Lung microvascular endothelial cell (primary cell): Measurements from ENCODE around the gene ARHGAP22. TPM values are rescaled to one million over a fixed set of nuclear protein-coding genes. Genes with fewer than 3 reads are reported as not detected.
"Not testable (repeated sequence)": the region's sequence is repeated elsewhere in the genome, so short reads cannot be mapped to it uniquely, and the experiment has no call there.

Experiments used
- DNase-seq, 2 donors: peaks; one replicate each; pipeline versions ENCODE4 v3.0.0 to v3.0.0-alpha.2; 2010; ENCODE audit warnings: low read depth in 2 of 2
- total RNA-seq: library from RNA; depleted of rRNA; stranded (reverse); fragments of >200 nt; gene quantifications from 2 replicates; pipeline ENCODE4 v1.2.1, GENCODE V29; 2014

ARHGAP22 gene
- total RNA-seq, result 1.4 and 7.0 TPM in 2 replicates

DNA sequence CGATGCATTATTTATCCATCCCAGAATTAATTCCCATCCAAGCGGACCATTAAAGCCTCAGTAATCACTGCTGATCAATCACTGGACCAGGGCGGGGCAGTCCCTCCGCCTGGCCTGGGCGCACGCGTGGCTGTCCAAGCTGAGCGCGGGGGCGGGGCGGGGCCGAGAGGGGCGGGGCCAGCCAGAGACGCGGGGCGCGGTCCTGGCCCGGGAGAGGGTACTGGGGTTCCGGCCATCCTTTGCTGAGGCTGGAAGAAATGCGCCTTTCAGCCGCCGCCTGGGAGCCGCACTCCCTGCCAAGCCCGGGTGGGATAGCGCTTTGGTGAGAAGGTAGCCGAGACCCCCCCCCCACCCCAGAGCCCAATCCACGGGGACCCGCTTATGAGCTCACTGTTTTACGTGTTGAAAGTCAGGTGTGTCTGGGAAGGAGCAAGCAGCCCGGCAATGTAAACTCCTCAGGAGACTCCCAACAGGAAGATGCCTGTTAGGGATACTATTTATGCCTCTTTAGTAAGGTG, at the start of gene ARHGAP22:
ARHGAP22 (minus strand) TSS at position 83 of the 518 bp plus-strand sequence. CDS start 277 bp downstream, outside the sequence.
- peak; percentile 45 to 72 for DNase-seq

GRCh38 chr10:48653944-48654698, 49.2 kb upstream of the ARHGAP22 start:
- DNase-seq, result no peak

DNA sequence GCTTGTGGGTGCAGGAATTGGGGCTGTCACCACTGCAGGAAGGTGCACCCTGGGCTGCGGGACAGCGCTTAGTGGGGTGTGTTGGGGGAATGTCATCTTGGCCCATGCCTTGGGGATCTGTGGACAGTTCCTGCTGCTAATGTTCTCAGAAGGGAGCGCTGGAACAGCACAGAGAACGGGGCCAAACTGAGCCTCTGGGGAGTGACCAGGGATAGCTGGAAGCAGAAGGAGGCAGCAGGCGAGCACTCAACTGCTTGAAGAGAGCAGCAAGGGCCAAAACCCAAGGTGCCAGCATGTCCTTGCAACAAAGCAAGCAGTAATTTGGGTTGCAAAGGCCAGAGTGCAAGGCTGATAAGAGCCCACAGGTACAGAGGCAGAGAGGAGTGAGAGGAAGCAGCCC, 48.5 kb upstream of the ARHGAP22 start:
- DNase-seq, result no peak

- DNase-seq, result no peak
Measured at GRCh38 chr10:48652344-48652743, 47.5 kb upstream of the ARHGAP22 start.

- no peak for DNase-seq
Measured at GRCh38 chr10:48651839-48652238, 47.0 kb upstream of the ARHGAP22 start.

DNA sequence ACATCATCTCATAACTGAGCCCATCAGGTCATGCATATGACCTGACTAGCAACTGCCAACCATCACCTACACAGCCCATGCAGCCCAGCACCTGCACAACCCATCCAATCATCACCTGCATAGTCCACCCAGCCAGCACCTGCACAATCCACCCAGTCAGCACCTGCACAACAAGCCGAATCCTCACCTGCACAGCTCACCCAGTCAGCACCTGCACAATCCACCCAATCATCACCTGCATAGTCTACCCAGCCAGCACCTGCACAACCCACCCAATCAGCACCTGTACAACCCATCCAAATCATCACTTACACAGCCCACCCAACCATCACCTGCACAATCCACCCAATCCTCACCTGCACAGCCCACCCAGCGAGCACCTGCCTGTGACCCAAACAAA, 46.4 kb upstream of the ARHGAP22 start:
- DNase-seq, result no peak

DNA sequence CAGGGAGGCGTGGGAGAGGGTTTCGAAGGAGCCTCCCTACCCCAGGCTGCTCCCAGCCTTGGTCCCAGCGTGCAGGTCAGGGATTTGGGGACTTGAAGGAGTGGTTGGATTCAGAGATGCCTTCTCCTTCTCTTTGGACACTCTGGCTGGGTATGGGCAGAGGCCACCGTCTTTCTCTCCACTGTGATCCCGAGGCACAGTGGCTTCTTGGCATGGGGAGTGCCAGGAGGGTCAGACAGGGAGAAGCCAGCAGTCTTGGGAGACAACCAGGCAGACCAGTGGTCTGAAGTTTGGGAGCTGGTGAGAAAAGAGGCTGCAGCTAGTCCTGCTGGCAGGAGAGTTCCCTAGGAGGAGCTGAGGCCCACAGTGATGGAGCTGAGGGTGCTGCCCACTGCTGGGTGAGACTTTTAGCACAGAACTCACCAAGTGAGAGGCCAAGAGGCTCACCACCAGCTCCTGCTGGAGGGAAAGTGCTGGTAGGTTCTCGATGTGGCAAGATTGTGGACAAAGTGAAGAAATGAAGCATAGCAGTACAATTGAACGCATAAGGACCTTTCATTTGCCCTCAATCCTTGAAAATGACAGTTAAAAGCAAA, 44.6 kb upstream of the ARHGAP22 start:
- peak in 1 of 2 donors; percentile 32 for DNase-seq

DNA sequence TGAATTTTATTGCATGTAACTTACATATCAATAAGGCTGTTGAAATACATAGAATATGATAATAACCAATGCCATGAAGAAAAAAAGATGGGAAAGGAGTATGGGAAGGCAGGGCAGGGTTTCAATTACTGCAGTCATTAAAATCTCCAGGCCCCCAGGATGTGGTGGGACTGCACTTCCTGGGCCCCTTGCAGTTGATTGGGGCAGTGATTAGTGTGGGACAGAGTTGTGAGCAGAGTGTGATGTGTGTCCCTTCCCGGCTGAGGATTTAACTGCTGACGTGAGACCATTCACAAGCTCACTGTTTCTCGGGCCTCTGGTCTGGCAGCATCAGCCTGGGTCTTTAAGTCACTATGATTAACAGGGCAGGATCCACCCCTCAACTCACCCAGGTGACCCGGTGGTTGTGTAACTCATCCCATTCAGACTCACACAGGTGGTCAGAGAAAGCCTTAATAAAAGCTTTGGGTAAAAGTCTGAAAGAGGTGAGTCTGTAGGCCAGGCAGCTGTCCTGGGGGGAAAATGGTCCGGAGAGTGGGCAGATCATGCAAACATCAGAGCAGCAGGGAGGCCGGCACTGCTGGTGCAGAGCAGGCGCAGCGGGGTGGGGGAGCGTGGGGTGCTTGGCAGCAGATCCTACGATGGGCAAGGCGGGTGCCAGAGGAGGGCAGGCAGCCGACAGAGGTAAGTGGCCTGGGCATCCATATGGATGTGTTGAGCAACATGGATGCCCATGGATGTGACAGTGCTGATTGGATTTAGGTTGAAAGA, 43.5 kb upstream of the ARHGAP22 start:
- DNase-seq, result no peak

DNA sequence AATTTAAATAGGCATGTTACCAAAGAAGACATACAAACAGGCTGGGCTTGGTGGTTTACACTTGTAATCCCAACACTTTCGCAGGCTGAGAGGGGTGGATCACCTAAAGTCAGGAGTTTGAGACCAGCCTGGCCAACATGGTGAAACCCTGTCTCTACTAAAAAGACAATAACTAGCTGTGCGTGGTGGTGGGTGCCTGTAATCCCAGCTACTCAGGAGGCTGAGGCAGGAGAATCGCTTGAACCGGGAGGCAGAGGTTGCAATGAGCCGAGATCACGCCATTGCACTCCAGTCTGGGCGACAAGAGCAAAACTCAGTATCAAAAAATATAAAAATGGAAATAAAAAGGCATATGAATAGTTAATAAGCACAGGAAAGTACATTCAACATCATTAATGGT, 42.2 kb upstream of the ARHGAP22 start:
- DNase-seq, result not testable (repeated sequence)

- DNase-seq, result no peak
Measured at GRCh38 chr10:48645600-48645999, 40.7 kb upstream of the ARHGAP22 start.

GRCh38 chr10:48641099-48641690, 36.3 kb upstream of the ARHGAP22 start:
- not testable (repeated sequence) for DNase-seq

DNA sequence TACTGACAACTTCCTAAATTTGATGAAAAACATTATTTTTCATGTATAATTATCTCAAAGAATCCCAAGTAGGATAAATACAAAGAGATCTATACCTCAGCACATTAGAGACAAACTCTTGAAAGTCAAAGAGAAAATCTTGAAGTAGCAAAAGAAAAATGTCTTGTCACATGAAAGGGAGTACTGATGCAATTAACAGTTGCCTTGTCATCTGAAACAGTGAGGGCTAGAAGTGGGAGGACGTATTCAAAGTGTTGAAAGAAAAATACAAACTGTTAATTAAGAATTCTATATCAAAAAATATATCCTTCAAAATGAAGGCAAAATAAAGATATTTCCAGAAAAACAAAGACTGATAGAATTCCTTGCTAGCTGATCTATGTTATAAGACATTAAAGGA, 35.5 kb upstream of the ARHGAP22 start:
- DNase-seq, result no peak

DNA sequence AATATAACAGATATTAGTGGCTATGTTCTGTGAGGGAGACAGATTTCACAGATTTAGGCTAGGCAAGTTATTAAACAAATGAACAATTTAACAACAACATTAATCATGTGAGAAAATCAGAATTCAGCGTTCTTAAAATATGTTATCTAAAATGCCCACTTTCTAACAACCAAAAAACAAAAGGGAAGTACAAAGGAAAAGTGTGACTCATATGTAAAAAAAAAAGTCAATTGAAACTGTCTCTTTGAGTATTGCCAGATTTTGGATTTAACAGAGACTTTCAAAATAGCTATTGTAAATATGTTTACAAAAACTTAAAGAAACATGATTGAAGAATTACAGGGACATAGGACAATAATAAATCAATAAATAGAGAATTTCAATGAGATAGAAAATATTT, 34.8 kb upstream of the ARHGAP22 start:
- peak in 1 of 2 donors; percentile 33 for DNase-seq

DNA sequence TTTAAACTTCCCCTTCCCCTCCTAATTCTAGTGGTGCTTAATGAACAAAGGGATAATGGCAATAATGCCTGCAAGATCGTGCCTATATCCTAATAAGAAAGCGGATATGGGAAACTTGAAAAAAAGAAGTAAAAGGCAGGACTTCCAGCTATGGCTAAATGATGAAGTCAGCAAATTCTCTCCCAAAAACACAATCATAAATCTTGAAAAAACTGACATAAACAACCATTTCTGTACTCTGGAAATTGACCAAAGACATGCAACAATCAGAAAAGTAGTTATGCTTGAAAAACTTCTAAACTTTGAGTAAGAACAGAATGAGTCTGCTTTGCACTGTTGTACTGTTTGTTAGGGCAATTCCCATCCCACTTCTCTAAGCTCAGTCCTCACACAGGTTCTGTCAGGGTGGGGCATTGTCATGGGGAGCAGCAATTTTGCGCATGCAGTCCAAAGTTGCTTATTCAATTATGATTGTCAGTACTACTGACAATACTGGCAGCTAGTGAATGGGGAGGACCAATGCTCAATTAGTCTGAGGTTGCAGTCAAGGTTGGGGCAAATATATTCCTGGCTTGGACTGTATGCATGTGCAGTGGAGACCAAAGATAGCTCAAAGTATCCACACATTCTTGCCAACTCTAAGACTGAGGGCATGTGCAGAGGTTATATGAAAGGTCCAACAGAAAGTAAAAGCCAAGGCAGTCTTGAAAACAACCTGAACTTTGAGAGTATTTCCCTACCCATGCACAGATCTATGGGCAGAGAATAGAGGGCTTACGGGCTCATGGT, 34.1 kb upstream of the ARHGAP22 start:
- DNase-seq, result no peak

DNA sequence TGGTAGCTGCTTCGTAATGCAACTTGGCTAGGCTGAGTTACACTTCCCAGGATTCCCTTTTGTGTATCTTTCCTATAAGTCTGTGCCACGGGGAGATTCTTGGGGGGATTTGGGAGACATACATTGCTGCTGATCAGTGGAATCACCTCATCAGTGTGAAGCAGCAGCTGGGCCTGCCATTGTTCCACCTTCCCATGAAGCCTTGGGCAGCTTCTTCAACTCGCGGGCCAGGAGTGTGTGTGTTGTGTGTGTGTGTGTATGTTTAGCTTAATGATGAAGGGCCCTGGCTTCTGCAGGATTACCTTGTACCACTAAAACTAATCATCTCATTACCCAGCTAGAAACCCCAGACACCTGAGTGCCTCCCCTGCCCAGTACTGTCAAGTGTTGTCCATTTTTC, 33.3 kb upstream of the ARHGAP22 start:
- no peak for DNase-seq

GRCh38 chr10:48636901-48637300, 32.0 kb upstream of the ARHGAP22 start:
- DNase-seq, result no peak

DNA sequence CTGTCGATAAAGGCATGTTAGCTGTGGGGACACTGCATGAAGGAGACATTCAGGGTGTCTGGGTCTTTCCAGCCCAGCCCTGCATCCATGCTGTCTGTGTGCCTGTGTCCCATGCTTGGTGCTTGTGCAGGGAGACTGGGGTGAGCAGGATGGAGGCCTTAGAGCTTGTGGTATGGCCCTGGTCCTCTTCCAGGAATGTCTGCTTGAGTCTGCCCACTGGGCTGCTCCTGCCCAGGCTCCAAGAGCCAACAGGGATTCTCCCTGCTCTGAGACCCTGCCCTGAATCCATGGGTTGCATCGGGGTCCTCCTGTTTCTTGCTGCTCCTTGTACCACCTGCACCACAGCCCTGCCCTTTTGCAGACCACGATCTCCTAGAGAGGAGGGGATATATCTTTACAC, 31.4 kb upstream of the ARHGAP22 start:
- DNase-seq, result no peak

DNA sequence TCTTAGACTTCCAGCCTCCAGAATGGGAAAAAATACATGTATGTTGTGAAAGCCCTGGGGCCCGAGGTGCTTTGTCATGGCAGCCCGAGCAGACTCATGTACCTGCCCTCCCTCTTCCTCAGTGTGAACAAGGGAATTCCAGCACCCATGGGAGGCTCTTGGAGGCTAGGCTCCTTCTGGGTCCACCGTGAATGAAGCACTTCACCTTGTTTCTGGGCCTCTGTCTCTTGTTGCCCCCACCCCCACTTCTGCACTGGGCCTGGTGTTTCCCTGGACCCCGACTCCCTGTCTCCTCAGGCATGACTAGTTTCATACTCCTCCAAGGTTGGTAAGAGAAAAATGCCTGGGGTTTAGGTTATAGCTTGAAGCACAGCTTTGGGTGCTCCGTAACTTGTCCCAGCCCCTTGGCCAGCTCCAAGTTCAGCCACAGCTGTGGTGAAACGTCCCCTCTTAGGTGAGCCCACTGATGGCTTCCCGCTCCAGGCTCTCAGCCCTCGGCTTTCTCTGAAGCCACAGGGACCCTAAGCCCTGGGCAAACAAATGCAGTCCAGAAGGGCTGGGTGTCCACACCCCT, 30.2 kb upstream of the ARHGAP22 start:
- DNase-seq, result no peak

DNA sequence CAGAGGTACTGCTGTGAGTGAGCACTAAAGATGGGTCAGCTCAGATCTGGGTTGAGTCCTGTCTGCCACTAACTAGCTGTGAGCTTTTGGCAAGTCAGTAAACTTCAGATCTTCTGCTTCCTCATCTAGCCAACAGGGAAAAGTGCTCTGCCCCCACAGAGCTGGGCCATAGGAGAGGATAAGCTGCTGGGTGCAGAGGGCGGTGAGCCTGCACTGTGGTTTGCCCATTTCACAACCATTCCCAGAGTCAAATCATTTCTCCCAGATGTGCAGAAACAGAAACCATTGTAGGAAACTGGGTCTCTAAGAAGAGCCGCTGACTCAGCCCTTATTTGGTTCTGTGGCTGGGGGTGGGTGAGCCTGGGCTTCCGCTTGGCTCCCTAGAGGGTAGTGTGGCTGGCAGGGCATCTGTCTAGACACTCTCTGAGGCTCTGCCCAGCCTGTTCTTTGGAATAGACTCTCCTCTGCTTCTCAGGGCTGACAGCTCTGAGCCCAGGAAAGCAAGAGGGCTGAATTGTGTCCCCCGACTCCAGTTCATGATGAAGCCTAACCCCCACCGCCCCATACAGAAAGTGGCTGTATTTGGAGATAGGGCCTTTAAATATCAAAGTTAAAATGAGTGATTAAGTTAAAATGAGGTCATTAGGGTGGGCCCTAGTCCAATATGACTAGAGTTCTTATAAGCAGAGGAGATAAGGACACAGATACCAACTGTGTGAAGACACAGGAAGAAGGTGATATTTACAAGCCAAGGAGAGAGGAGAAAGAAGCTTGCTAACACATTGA, 29.5 kb upstream of the ARHGAP22 start:
- peak in 1 of 2 donors; percentile 41 for DNase-seq
